SK-N-SH treated with all-trans-retinoic acid at 6 μM for 48 hours (cell line): ENCODE data around the gene AMMECR1.

ENCODE experiments used
- BACH2 ChIP-seq: fragments of 250-450 bp; sonication (Bioruptor Pico); IDR thresholded peaks from 2 replicates; pipeline ENCODE4 v1.9.0; 2021; ENCODE audit warnings: mild to moderate bottlenecking, borderline replicate concordance
- ESRRG ChIP-seq: fragments of 250-450 bp; sonication (Bioruptor Pico); IDR thresholded peaks from 2 replicates; pipeline ENCODE4 v1.6.1; 2021; ENCODE audit warnings: mild to moderate bottlenecking
- ISL1 ChIP-seq: fragments of 250-450 bp; sonication (Bioruptor Pico); IDR thresholded peaks from 2 replicates; pipeline ENCODE4 v2.1.2; 2022; ENCODE audit warnings: mild to moderate bottlenecking, moderate library complexity
- OSR1 ChIP-seq: fragments of 250-450 bp; sonication (Bioruptor Pico); IDR thresholded peaks from 2 replicates; pipeline ENCODE4 v1.8.0; 2022; ENCODE audit warnings: moderate library complexity, mild to moderate bottlenecking, inconsistent platforms
- RARB ChIP-seq: fragments of 250-450 bp; sonication (Bioruptor Pico); IDR thresholded peaks from 2 replicates; pipeline ENCODE4 v1.8.0; 2021; ENCODE audit warnings: mild to moderate bottlenecking, moderate library complexity
- SNAI2 ChIP-seq: fragments of 250-450 bp; sonication (Bioruptor Pico); IDR thresholded peaks from 2 replicates; pipeline ENCODE4 v1.5.0; 2020; ENCODE audit warnings: mild to moderate bottlenecking, moderate library complexity
- TOX ChIP-seq: fragments of 250-450 bp; sonication (Bioruptor Pico); IDR thresholded peaks from 2 replicates; pipeline ENCODE4 v1.8.0; 2021; ENCODE audit warnings: mild to moderate bottlenecking, moderate library complexity, borderline replicate concordance
- ZC3H10 ChIP-seq: fragments of 250-450 bp; sonication (Bioruptor Pico); IDR thresholded peaks from 2 replicates; pipeline ENCODE4 v1.5.1; 2021; ENCODE audit warnings: mild to moderate bottlenecking, moderate library complexity
- ZFP3 ChIP-seq: fragments of 250-450 bp; sonication (Bioruptor Pico); IDR thresholded peaks from 2 replicates; pipeline ENCODE4 v1.5.0; 2020; ENCODE audit warnings: mild to moderate bottlenecking, moderate library complexity
- ZFP30 ChIP-seq: fragments of 450-650 bp; formaldehyde crosslinking; IDR thresholded peaks from 2 replicates; pipeline ENCODE4 v1.5.0; 2022; ENCODE audit warnings: mild to moderate bottlenecking, moderate library complexity
- ZNF565 ChIP-seq: fragments of 450-650 bp; formaldehyde crosslinking; conservative IDR thresholded peaks from 2 replicates; pipeline ENCODE4 v1.5.0; 2020; ENCODE audit warnings: low read depth, mild to moderate bottlenecking, moderate library complexity
- ZNF8 ChIP-seq: fragments of 450-650 bp; formaldehyde crosslinking; IDR thresholded peaks from 2 replicates; pipeline ENCODE4 v1.5.0; 2020; ENCODE audit warnings: mild to moderate bottlenecking, moderate library complexity
- TF ChIP-seq, protein P1 (sequence below): fragments of 250-450 bp; sonication (Bioruptor Pico); IDR thresholded peaks from 2 replicates; pipeline ENCODE4 v1.5.1; 2020; ENCODE audit warnings: low read depth, mild to moderate bottlenecking, moderate library complexity
- TF ChIP-seq, protein P2 (sequence below): fragments of 250-450 bp; sonication (Bioruptor Pico); IDR thresholded peaks from 2 replicates; pipeline ENCODE4 v1.8.0; 2020; ENCODE audit warnings: mild to moderate bottlenecking, moderate library complexity, borderline replicate concordance

DNA sequence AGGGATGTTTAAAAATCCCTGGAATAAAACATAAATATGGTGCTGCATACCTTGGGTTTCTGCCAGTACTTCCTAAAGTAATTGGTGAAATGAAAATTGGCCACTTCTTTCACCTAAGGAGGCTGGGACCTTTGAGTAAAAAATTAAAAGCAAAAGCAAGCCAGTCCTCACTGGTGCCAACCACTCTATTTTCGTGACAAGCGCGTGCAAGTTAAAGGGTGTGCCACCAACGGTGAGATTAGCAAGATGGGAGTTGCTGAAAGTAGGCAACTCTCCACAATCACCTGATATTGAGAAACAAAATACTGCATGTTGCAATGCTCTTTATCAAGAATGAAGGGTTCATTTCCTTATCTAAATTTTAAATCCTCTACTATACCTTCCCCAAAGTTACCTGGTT, 21.1 kb upstream of the AMMECR1 start:
- no peak for TF ChIP-seq ZFP30
- no peak for TF ChIP-seq ZNF565
- TF ChIP-seq, protein P1, sequence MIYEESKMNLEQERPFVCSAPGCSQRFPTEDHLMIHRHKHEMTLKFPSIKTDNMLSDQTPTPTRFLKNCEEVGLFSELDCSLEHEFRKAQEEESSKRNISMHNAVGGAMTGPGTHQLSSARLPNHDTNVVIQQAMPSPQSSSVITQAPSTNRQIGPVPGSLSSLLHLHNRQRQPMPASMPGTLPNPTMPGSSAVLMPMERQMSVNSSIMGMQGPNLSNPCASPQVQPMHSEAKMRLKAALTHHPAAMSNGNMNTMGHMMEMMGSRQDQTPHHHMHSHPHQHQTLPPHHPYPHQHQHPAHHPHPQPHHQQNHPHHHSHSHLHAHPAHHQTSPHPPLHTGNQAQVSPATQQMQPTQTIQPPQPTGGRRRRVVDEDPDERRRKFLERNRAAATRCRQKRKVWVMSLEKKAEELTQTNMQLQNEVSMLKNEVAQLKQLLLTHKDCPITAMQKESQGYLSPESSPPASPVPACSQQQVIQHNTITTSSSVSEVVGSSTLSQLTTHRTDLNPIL (CRISPR knock-in tag), result no peak
- TF ChIP-seq RARB (CRISPR knock-in tag), result no peak
- no peak for TF ChIP-seq TOX (CRISPR knock-in tag)
- no peak for TF ChIP-seq ISL1
- no peak for TF ChIP-seq ZNF8 (CRISPR knock-in tag)
- TF ChIP-seq, protein P2, sequence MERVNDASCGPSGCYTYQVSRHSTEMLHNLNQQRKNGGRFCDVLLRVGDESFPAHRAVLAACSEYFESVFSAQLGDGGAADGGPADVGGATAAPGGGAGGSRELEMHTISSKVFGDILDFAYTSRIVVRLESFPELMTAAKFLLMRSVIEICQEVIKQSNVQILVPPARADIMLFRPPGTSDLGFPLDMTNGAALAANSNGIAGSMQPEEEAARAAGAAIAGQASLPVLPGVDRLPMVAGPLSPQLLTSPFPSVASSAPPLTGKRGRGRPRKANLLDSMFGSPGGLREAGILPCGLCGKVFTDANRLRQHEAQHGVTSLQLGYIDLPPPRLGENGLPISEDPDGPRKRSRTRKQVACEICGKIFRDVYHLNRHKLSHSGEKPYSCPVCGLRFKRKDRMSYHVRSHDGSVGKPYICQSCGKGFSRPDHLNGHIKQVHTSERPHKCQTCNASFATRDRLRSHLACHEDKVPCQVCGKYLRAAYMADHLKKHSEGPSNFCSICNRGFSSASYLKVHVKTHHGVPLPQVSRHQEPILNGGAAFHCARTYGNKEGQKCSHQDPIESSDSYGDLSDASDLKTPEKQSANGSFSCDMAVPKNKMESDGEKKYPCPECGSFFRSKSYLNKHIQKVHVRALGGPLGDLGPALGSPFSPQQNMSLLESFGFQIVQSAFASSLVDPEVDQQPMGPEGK (CRISPR knock-in tag), result no peak
- TF ChIP-seq SNAI2, result no peak
- no peak for TF ChIP-seq ZC3H10 (CRISPR knock-in tag)
- TF ChIP-seq OSR1 (CRISPR knock-in tag), result no peak
- TF ChIP-seq BACH2, result no peak
- TF ChIP-seq ZFP3 (CRISPR knock-in tag), result no peak
- TF ChIP-seq ESRRG (CRISPR knock-in tag), result no peak
